NCI-H2081 treated with DMSO at 0.1 percent for 48 hours (cell line): ENCODE data around the gene CCSER2.
"Not testable (repeated sequence)": the region's sequence is repeated elsewhere in the genome, so short reads cannot be mapped to it uniquely, and the experiment has no call there.

Source experiments
- DNase-seq: peaks from one replicate; lab custom pipeline; 2025; lab: John Stamatoyannopoulos, UW

Gene CCSER2

GRCh38 chr10:84314275-84314674 is 14.1 kb upstream of the CCSER2 start:
- no peak for DNase-seq

GRCh38 chr10:84317174-84317573 is 11.2 kb upstream of the CCSER2 start:
- DNase-seq, result no peak

DNA sequence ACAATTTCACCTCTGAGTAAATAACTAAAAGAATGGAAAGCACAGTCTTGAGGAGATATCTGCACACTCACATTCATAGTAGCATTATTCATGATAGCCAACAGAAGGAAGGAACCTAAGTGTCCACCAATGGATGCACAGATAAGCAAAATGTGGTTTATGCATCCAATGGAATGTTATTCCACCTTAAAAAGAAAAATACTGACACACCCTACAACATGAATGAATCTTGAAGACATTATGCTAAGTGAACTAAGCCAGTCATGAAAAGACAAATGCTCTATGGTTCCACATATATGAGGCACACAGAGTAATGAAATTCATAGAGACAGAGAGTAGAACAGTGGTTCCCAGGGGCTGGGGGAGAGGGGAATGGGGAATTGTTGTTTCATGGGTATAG is 6.5 kb upstream of the CCSER2 start:
- no peak for DNase-seq

- DNase-seq, result not testable (repeated sequence)
Observed at GRCh38 chr10:84323566-84323965, 4.8 kb upstream of the CCSER2 start.

GRCh38 chr10:84326995-84327394 is 1.4 kb upstream of the CCSER2 start:
- not testable (repeated sequence) for DNase-seq

DNA sequence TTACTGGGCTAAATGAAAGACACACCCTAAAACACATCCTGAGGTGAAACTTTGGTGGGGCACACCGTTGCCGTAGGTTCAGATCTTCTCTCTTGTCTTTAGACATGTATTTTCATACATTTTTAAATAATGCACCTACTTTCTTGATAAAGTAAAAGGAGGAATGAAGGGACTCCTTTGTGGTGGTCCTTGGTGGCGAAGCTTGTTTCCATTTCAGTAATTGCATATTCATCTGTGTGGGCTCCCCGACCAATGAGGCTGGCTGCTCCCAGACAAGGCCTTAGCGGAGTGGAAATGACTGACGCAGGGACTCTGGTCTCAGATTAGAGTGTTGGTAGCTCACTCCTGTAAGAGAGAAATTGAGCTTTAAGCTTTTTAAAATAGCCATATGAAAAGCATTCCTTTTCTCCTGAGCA is 815 bp downstream of the CCSER2 start:
- DNase-seq, result no peak

GRCh38 chr10:84329986-84330651 is 1.7 kb downstream of the CCSER2 start:
- DNase-seq, result no peak

- DNase-seq, result no peak
Observed at GRCh38 chr10:84331091-84331490, 2.7 kb downstream of the CCSER2 start.

- DNase-seq, result no peak
Observed at GRCh38 chr10:84333864-84334451, 5.6 kb downstream of the CCSER2 start.

DNA sequence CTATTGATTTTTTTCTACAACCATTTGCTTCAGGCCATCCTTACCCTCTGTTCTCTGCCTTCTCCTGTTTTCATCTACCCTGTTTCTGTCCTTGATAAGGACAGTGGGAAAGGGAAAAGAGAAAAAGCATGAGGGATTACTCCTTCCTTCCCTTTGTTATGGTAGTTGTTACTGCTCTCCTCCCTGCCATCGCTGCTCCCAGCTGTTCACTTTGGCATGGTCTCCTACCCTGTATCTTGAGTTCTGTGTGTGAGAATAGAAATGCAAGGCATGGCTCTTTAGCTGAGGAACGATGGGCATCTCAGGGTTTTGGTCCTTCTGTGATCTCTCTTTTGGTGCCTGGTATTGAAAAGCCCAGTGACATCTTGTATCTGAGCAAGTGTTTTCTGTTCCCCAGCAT is 6.4 kb downstream of the CCSER2 start:
- no peak for DNase-seq

DNA sequence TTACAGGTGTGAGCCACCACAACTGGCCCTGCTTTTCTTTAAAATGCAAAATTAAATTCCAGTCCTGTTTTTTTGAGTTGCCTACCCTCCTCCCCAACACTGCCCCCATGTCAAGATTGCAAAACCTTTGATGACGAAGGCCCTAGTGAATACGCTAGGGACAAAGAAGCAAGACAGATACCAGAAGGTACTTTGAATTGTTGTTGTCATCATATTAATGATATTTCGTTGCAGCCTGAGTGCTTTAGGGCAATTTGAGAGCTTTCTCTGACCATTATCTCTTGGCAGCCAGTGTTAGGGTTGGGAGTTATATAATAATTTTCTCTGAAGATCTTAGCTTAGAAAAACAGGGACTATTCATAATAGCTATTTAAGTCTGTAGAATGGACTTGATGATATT is 7.1 kb downstream of the CCSER2 start:
- DNase-seq, result no peak

- DNase-seq, result no peak
Observed at GRCh38 chr10:84336406-84337090, 8.2 kb downstream of the CCSER2 start.

GRCh38 chr10:84337199-84337598 is 8.8 kb downstream of the CCSER2 start:
- no peak for DNase-seq

DNA sequence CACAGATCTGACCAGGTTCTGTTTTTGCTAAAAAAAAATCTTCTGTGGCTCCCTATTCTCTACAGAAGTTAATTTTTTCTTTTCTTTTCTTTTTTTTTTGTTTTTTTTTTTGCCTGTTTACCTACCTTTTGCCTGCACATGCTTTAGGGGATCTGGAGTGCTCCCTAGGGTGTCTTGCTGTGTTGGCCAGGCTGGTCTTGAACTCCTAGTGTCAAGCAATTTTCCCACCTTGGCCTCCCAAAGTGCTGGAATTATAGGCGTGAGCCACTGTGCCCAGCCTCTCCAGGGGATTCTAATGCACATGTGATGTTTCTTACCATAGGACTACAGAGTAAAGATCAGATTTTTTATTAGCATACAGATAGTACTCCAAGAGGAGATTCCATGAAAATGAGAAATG is 10.6 kb downstream of the CCSER2 start:
- DNase-seq, result no peak

DNA sequence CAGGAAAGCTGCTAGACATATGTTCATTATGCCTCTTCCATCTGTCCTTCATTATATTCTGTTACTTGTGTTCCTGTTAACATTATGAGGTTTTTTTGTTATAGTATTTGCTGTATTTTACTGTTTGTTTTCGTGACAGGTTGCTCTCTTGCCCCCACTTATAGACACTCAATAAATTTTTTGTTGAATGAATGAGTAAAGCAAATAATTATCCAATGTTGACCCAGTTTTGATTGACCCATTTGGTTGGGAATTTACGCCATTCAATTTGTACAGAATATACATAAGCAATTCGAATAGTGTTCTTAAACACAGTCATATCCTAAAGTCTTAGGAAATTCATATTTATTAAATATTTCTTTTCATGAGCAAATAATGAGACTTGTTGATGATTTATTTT is 11.8 kb downstream of the CCSER2 start:
- no peak for DNase-seq

DNA sequence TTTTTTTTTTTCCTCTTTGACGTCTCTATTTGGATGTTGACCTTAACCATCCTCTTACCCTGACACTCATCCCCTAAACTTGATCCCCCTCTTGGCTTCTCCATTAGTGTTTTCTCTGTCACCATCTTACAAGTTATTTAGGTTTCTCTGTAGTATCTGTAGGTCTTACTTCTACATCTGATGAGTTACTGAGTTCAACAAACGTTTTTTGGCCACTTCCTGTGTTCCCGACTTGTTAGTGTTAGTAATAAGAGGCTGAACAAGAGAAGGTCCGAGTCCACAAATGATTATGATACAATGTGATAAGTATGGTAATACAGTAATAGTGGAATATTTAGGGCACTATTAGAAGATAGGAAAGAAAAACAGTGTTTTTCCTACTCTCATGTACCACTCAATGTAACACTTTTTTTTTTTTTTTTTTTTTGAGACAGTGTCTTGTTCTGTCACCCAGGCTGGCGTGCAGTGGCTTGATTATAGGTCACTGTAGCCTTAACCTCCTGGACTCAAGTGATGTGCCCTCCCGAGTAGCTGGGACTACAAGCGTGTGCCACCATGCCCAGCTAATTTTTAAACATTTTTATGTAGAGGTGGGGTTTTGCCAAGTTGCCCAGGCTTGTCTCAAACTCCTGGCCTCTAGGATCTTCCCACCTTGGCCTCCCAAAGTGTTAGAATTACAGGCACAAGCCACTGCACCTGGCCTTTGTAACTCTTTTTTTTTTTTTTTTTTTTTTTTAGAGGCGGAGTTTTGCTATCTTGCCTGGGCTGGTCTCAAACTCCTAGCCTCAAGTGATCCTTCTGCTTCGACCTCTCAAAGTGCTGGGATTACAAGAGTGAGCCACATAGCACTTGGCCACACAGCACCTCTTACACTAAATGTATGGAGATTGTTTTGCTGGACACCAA is 12.5 kb downstream of the CCSER2 start:
- no peak for DNase-seq

- no peak for DNase-seq
Observed at GRCh38 chr10:84341538-84341856, 13.1 kb downstream of the CCSER2 start.

DNA sequence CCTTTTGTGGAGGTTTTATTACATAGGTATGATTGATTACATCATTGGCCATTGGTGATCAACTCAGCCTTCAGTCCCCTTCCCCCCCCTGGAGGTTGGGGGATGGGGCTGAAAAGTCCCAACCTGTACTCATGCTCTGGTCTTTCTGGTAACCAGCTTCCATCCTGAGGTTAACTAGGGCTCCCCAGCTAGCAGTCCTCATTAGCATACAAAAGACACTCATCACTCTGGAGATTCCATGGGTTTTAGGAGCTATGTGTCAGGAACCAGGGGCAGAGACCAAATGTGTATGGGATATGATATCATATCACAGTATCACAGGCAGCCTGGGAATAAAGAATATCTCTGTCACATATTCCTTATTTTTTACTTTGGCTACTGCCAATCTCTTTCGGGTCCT is 13.6 kb downstream of the CCSER2 start:
- no peak for DNase-seq

GRCh38 chr10:84342584-84342983 is 14.2 kb downstream of the CCSER2 start:
- DNase-seq, result no peak

GRCh38 chr10:84343831-84344230 is 15.4 kb downstream of the CCSER2 start:
- no peak for DNase-seq

DNA sequence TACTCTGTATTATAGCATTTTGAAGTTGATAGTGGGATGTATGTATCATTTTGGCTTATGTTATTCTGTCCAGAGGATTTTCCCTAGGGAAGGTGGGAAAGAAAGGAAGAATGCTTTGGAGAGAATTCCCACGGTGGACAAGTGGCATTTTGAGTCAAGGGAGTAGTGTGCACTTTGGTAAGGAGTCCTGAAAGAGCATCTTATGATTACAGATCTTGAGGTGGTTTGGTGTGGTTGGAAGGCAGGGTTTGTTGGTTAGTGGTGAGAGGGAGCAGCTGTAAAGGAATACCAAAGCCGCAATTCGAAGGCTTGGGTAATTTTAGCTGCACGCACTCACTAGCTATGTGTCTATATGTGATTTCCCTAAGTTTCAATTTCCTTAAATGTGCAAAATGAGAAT is 16.1 kb downstream of the CCSER2 start:
- no peak for DNase-seq

DNA sequence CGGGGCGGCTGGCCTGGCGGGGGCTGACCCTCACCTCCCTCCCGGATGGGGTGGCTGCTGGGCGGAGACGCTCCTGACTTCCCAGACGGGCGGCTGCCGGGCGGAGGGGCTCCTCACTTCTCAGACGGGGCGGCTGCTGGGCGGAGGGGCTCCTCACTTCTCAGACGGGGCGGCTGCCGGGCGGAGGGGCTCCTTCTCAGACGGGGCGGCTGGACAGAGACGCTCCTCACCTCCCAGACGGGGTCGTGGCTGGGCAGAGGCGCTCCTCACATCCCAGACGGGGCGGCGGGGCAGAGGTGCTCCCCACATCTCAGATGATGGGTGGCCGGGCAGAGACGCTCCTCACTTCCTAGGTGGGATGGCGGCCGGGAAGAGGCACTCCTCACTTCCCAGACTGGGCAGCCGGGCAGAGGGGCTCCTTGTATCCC is 19.2 kb downstream of the CCSER2 start:
- not testable (repeated sequence) for DNase-seq

GRCh38 chr10:84348447-84348846 is 20.1 kb downstream of the CCSER2 start:
- DNase-seq, result no peak
